AG04450 (cell line): ENCODE data around the gene TPD52L1. TPM values are rescaled to one million over a fixed set of nuclear protein-coding genes. Genes with fewer than 3 reads are reported as not detected.

Experiments used
- CTCF ChIA-PET: fragments of 300-600, 350-600 bp; formaldehyde crosslinking; extraction: SDS; loops from one replicate; lab custom pipeline; 2022; ENCODE audit warnings: antibody characterized with exemption, inconsistent platforms; lab: Charles Lee
- POLR2A ChIA-PET: fragments of 350-600 bp; formaldehyde crosslinking; extraction: SDS; loops from one replicate; lab custom pipeline; 2021; ENCODE audit warnings: antibody characterized with exemption, inconsistent platforms; lab: Yijun Ruan, JAX
- DNase-seq: peaks from one replicate; pipeline ENCODE4 v3.0.0-alpha.2; 2011; ENCODE audit warnings: low read depth, low spot score
- H3K27ac ChIP-seq: one replicate; pipeline ENCODE4 v1.5.1; 2012; ENCODE audit warnings: low read depth, low read length, control low read depth
- H3K27me3 ChIP-seq: one replicate; pipeline ENCODE4 v1.6.0; 2012; ENCODE audit warnings: low read length; ENCODE audit not compliant: control insufficient read depth, insufficient read depth
- H3K4me3 ChIP-seq: 2 replicates; pipeline ENCODE4 v1.5.1; 2011; ENCODE audit warnings: mild to moderate bottlenecking, low read depth, low read length, control low read depth
- H3K9me3 ChIP-seq: 2 replicates; pipeline ENCODE4 v1.5.1; 2012; ENCODE audit warnings: low read length; ENCODE audit not compliant: control insufficient read depth, insufficient read depth
- CTCF ChIP-seq: IDR thresholded peaks from 2 replicates; pipeline ENCODE4 v1.5.1; 2011; ENCODE audit warnings: low read depth, low read length, control low read depth, inconsistent platforms
- polyA plus RNA-seq: library from polyadenylated mRNA; depleted of rRNA; stranded (reverse); fragments of >200 nt; gene quantifications from 2 replicates; pipeline ENCODE4 v1.2.3, GENCODE V29; 2011

TPD52L1 gene
- polyA plus RNA-seq, 1 experiment: 11.1 TPM

GRCh38 chr6:125207956-125208355 is 54.4 kb downstream of the TPD52L1 start:
- H3K9me3 ChIP-seq: no peaks in the 10 kb centered on the region
- no peaks in the 10 kb centered on the region for H3K27me3 ChIP-seq
- H3K4me3 ChIP-seq: no peak overlapping the region
- POLR2A ChIA-PET: no interaction called here
- no peak for DNase-seq
- H3K27ac ChIP-seq: no peak overlapping the region
- CTCF ChIA-PET: no interaction called here
- no peak for TF ChIP-seq CTCF

- TF ChIP-seq CTCF: no peak
- no peak overlapping the region for H3K27ac ChIP-seq
- H3K9me3 ChIP-seq: no peaks in the 10 kb centered on the region
- POLR2A ChIA-PET: no interaction called here
- CTCF ChIA-PET: no interaction called here
- H3K27me3 ChIP-seq: no peaks in the 10 kb centered on the region
- DNase-seq: no peak
- H3K4me3 ChIP-seq: no peak overlapping the region
Observed at GRCh38 chr6:125208625-125209249, 55.2 kb downstream of the TPD52L1 start.

GRCh38 chr6:125210667-125211066 is 57.1 kb downstream of the TPD52L1 start:
- no peak for DNase-seq
- Histone ChIP-seq H3K4me3 (no peak overlapping the region), H3K27me3 (no peaks in the 10 kb centered on the region), H3K9me3 (no peaks in the 10 kb centered on the region), H3K27ac (no peak overlapping the region)
- no peak for TF ChIP-seq CTCF
- POLR2A ChIA-PET: no interaction called here
- CTCF ChIA-PET: interaction anchor here (1.2 kb wide), 1 partner anchor 19 kb away, joined by 5 read pairs; no protein-coding TSS in a partner anchor

- no peak for DNase-seq
- TF ChIP-seq CTCF: no peak
- Histone ChIP-seq H3K4me3 (no peak overlapping the region), H3K27ac (no peak overlapping the region), H3K9me3 (no peaks in the 10 kb centered on the region), H3K27me3 (no peaks in the 10 kb centered on the region)
- CTCF ChIA-PET: interaction anchor here (1.2 kb wide), 1 partner anchor 19 kb away, joined by 5 read pairs; no protein-coding TSS in a partner anchor
- POLR2A ChIA-PET: no interaction called here
Observed at GRCh38 chr6:125211352-125211751, 57.8 kb downstream of the TPD52L1 start.

- CTCF ChIA-PET: no interaction called here
Observed at GRCh38 chr6:125212377-125212776, 58.8 kb downstream of the TPD52L1 start.

More at GRCh38 chr6:125212377-125212776, 58.8 kb downstream of the TPD52L1 start:
- Histone ChIP-seq H3K9me3 (no peaks in the 10 kb centered on the region), H3K4me3 (no peak overlapping the region), H3K27me3 (no peaks in the 10 kb centered on the region), H3K27ac (no peak overlapping the region)
- no peak for DNase-seq
- POLR2A ChIA-PET: no interaction called here
- TF ChIP-seq CTCF: no peak
